DOHH2 (cell line): Measurements from ENCODE around the gene CSTB.

ENCODE experiments used
- H3F3A ChIP-seq: fragments of 200-600 bp; sonication (generic), shearing (Covaris generic); 2 replicates; pipeline ENCODE4 v1.6.0; 2016; ENCODE audit warnings: antibody characterized with exemption, mild to moderate bottlenecking; ENCODE audit not compliant: control insufficient read depth, insufficient read depth
- H3K27ac ChIP-seq: fragments of 200-600 bp; sonication (generic); 2 replicates; pipeline ENCODE4 v1.5.1; 2014; ENCODE audit warnings: low read depth, mild to moderate bottlenecking, low read length, moderate library complexity
- H3K27me3 ChIP-seq: fragments of 200-600 bp; sonication (generic); 2 replicates; pipeline ENCODE4 v1.6.1; 2014; ENCODE audit warnings: mild to moderate bottlenecking, low read length, mixed read lengths; ENCODE audit not compliant: control insufficient read depth
- H3K36me3 ChIP-seq: fragments of 200-600 bp; sonication (generic); 2 replicates; pipeline ENCODE4 v1.6.1; 2014; ENCODE audit warnings: mild to moderate bottlenecking, low read length, moderate library complexity, mixed read lengths; ENCODE audit not compliant: control insufficient read depth
- H3K4me1 ChIP-seq: fragments of 200-600 bp; sonication (generic); 2 replicates; pipeline ENCODE4 v1.6.1; 2014; ENCODE audit warnings: mild to moderate bottlenecking, low read length, mixed read lengths; ENCODE audit not compliant: control insufficient read depth
- H3K4me2 ChIP-seq: fragments of 200-600 bp; sonication (generic); 2 replicates; pipeline ENCODE4 v1.6.0; 2014; ENCODE audit warnings: mild to moderate bottlenecking, low read length, moderate library complexity
- H3K4me3 ChIP-seq: fragments of 200-600 bp; sonication (generic); 2 replicates; pipeline ENCODE4 v1.5.1; 2014; ENCODE audit warnings: mild to moderate bottlenecking, low read length, mixed read lengths
- H3K79me2 ChIP-seq: fragments of 200-600 bp; sonication (generic); 2 replicates; pipeline ENCODE4 v1.6.1; 2014; ENCODE audit warnings: mild to moderate bottlenecking, low read length, mixed read lengths; ENCODE audit not compliant: control insufficient read depth
- H3K9me2 ChIP-seq: fragments of 200-600 bp; sonication (generic); replicated peaks from 2 replicates; pipeline ENCODE4 v1.6.1; 2014; ENCODE audit warnings: mild to moderate bottlenecking, low read length, mixed read lengths; ENCODE audit not compliant: control insufficient read depth
- H3K9me3 ChIP-seq: fragments of 200-600 bp; sonication (generic); 2 replicates; pipeline ENCODE4 v1.6.1; 2014; ENCODE audit warnings: antibody characterized with exemption, low read length, mixed read lengths; ENCODE audit not compliant: control insufficient read depth, insufficient read depth
- H4K20me1 ChIP-seq: fragments of 200-600 bp; sonication (generic); 2 replicates; pipeline ENCODE4 v1.6.0; 2014; ENCODE audit warnings: low read depth, mild to moderate bottlenecking, antibody characterized with exemption, low read length, moderate library complexity; ENCODE audit not compliant: control insufficient read depth, insufficient read depth
- CTCF ChIP-seq: fragments of 200-600 bp; sonication (generic); IDR thresholded peaks from one replicate; pipeline ENCODE4 v1.5.1; 2014; ENCODE audit warnings: antibody characterized with exemption, mild to moderate bottlenecking, low read depth, low read length; ENCODE audit not compliant: poor library complexity, severe bottlenecking
- EZH2phosphoT487 ChIP-seq: fragments of 200-600 bp; sonication (generic); IDR thresholded peaks from 2 replicates; pipeline ENCODE4 v1.6.1; 2017; ENCODE audit warnings: borderline replicate concordance, mild to moderate bottlenecking, antibody characterized with exemption, low read length, moderate library complexity, mixed read lengths

Gene CSTB

GRCh38 chr21:43736224-43736883 lies 39.8 kb downstream of the CSTB start:
- Histone ChIP-seq H3K4me2 (no peak overlapping the region), H3K27ac (no peak overlapping the region), H3K9me3 (no peaks in the 10 kb centered on the region), H3K36me3 (no peaks in the 10 kb centered on the region), H4K20me1 (0 out of 2 replicates have a peak, but pooled peaks cover 7% of the 10 kb centered on the region), H3K4me1 (no peaks in the 10 kb centered on the region), H3K4me3 (no peak overlapping the region), H3F3A (no peaks in the 10 kb centered on the region), H3K79me2 (peaks cover 11% of the 10 kb centered on the region), H3K27me3 (no peaks in the 10 kb centered on the region), H3K9me2 (no peaks in the 10 kb centered on the region)
- TF ChIP-seq EZH2phosphoT487 (no peak), CTCF (no peak)

DNA sequence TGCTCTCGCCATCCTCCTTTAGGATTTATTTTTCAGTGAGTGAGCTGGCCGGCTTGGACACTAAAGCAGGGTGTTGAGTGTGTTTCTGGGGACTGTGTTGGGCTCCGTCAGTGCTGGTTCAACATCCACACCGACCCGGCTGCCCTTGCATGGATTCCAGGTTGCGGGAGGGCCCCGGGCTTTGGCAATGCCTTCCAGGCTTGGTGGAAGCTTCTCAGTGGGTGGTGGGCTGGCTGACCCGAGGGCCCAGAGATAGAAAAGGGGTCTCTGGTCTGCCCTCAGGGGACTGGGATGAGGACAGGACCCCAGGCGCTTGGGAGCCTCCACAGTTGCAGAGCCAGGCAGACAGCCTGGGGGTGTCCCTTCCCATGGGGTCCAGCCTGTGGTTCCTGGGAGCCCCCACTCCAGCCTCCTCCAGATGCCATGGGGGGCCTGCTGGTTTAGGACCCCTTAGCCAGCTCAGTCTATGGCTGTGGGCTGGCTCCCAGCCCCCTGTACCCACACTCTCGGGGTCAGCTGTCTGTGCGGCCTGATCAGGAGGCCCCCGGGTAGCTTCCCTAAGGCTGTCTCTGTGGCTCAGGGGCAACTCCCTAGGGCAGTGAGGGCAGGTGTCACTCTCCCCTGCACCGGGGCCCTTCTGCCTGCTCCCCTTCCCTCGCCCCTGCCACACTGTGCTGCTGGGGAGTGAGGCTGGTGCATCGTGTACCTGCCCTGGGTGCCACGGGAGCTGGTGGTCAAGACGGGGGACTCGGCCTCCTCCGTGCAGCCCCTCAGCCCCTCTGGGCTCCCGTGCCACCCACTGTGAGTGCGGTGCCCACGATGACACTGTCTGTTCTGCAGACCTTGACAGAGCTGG lies 40.6 kb downstream of the CSTB start:
- H3K9me2 ChIP-seq = no peaks in the 10 kb centered on the region
- H3K4me3 ChIP-seq = no peak overlapping the region
- peaks cover 17% of the 10 kb centered on the region for H3K79me2 ChIP-seq
- no peaks in the 10 kb centered on the region for H3K36me3 ChIP-seq
- no peaks in the 10 kb centered on the region for H3K9me3 ChIP-seq
- 0 out of 2 replicates have a peak, but pooled peaks cover 2% of the 10 kb centered on the region for H3F3A ChIP-seq
- H3K27me3 ChIP-seq = no peaks in the 10 kb centered on the region
- no peak overlapping the region for H3K4me2 ChIP-seq
- no peak overlapping the region for H3K27ac ChIP-seq
- no peak for TF ChIP-seq EZH2phosphoT487
- no peak for TF ChIP-seq CTCF
- H3K4me1 ChIP-seq = no peaks in the 10 kb centered on the region
- H4K20me1 ChIP-seq = 0 out of 2 replicates have a peak, but pooled peaks cover 7% of the 10 kb centered on the region

DNA sequence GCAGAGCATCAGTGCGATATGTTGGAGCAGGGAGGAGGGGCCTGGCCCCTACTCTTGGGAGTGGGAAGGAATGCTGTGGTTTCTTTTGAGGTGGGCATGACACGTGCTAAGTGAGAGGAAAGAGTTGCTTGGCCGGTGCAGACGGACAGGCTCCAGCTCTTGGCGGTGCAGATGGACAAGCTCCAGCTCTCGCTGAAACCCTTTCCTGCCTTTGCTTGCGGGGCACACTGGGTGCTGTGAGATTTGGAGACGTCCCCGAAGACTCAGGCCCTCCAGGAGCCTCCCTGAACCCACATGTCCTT lies 41.2 kb downstream of the CSTB start:
- 0 out of 2 replicates have a peak, but pooled peaks cover 3% of the 10 kb centered on the region for H3F3A ChIP-seq
- no peak overlapping the region for H3K27ac ChIP-seq
- no peaks in the 10 kb centered on the region for H3K9me2 ChIP-seq
- no peaks in the 10 kb centered on the region for H3K27me3 ChIP-seq
- 0 out of 2 replicates have a peak, but pooled peaks cover 7% of the 10 kb centered on the region for H4K20me1 ChIP-seq
- H3K4me1 ChIP-seq = no peaks in the 10 kb centered on the region
- no peaks in the 10 kb centered on the region for H3K9me3 ChIP-seq
- H3K79me2 ChIP-seq = peaks cover 23% of the 10 kb centered on the region
- TF ChIP-seq EZH2phosphoT487 (no peak), CTCF (no peak)
- H3K4me2 ChIP-seq = no peak overlapping the region
- no peak overlapping the region for H3K4me3 ChIP-seq
- no peaks in the 10 kb centered on the region for H3K36me3 ChIP-seq
